ENCODE data around the gene PDK2.

The PDK2 gene

DNA sequence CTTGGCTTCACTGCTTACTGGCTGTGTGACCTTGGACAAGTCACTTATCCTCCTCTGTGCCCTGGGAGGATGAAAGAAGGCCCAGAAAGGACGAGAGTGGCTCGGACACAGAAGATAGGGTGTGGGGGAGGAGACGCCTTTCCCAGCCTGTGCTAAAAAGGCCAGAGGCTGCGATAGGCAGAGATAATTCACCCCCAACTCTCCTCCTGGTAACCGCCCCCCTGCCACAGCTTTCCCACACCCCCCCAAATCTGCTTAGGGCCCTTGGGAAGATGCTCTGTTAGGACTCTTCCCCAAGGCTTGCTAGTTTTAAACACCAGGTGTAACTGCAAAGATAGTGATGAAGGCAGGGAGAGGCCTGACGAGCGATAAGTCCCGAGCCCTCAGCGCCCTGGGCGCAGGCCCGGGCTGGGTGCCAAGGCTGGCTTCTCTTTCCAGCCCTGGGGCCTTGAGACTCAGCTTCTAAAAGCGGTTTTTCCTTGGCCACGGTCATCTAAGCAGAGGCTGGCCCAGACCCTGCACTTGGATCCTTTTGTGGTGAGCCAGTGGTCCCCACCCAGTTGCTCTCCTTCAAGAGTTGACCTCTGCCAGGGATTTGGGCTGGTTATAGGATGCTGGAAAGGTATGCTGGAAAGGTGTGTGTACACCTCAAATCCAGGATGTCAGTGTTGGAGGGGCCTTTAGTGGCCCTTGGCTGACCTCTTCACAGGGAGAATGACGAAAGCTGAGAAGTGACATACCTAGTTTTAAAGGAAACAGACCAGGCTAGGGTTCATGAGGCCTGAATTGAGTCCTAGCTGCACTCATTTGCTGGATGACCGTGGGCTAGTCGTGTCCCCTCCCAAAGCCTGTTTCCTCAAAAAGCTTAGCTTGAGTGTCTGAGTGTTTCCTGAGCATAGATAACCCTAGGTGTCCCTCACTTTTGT, 58.8 kb downstream of the PDK2 start:
- no peak for DNase-seq

DNA sequence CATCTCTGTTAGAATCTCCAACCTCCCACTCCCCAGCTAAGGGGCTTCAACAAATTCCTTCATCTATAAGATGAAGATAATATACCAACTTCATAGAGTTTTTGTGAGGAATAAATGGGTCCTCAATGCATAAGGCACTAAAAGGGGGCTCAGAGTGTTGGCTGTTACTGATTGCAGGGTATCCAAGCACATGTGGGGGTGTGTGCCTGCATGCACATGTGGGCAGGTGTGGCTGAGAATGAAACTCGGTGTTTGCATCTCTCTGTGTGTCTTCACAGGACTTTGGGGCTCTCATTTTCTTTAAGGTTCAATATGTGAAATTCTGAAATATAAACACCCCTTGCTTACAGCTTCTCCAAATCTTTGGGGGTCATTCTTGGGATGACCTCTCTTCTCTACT, 59.5 kb downstream of the PDK2 start:
- no peak for DNase-seq

DNA sequence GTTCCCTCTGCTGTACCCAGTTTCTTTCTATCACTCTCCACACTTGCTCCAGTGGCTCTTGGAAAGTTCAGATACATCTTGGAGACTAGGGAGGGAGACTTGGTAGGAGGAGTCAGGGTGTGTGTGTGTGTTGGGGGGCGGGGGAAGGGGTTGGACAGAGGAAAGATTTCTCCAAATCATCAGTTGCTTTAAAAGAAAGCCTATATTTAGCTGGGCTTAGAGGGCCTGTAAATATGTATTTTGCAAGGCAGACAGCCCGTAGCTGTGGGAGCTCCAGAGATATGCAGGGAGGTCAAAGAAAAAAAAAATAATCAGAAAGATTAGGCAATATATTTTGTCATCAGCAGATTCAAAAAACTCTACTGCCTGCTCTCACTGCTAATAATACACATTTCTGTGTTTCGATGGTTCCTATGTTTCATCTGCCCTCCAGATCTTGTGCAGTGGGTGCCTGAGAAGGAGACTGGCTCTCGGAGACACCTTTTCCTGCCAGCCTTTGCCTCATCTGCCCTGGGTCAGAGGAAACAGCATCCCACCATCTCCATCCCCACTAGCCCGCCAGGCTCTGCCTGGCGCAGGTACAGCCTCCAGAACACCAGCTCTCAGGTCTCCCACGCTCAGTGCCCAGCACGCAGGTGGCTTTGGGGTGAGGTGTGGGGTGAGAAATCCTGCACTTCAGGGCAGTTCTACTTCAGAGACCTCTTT, 60.1 kb downstream of the PDK2 start:
- DNase-seq = no peak

DNA sequence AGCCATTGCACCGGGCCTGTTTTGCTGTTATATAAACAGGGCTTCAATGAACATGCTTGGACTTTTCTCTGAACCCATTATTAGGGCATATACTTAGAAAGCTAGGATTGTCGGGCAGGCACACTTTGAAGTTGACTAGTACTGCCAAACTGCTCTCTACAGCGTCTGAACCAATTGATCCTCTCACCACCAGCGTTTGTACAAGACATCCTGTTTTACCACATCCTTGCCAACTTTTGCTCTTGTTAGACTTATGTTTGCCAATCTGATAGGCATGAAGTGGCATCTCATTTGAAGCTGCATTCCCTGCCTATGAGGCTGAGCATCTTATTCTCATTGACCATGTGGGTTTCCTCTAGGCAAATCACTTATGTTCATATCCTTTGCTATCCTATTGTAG, 62.7 kb downstream of the PDK2 start:
- no peak for DNase-seq

DNA sequence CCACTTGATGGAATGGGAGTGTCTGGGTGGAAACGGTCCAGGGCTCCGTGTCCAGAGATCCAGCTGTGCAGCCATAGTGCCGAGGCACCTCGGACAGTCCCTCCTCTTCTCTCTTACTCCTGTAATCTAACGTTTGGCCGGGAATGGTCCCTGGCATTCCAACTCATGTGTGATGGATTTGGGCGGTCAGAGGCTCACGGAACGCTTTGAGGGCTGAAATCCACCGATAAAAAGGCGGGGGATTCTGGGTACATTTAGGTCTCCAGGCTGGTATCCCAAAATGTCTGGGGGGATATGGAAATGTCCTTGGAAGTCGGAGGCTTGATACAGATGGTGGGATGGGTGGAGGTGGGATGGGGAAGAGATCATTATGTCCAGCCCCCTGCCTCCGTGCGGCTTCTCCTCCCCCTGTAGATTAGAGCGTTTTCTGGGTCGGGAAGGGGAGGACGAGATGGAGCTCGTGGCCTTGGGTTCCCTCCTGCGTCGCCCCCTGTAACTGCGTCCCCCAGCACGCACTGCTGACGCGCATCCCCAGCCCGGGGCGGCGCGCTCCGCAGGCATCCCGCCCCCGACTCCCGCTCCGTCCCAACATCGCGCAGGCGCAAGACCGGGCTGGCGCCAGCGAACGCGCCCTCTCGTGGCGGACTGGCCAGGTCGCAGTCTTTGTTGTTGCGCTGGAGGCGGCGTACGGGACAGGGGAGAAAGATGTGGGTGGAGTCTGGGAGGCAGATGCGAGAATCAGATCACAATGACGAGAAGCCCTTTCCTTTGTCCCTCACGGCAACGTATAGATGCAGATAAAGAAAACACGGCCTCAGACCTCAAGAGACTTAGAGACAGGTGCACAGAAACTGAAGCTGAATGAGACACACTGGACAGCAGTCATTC, 66.1 kb downstream of the PDK2 start:
- DNase-seq = peak; percentile 83

Data from KG1 (cell line).